ENCODE measurements around the gene SGCA. TPM values are rescaled to one million over a fixed set of nuclear protein-coding genes. Genes with fewer than 3 reads are reported as not detected.
A peak's percentile ranks its signal among the peaks of the same experiment; 100 is the strongest.

SGCA gene
- total and polyA plus RNA-seq, 2 of the 13 experiments (the other 11 are each of a cell fraction or from before 2014, with no cell fraction given), result not detected

DNA sequence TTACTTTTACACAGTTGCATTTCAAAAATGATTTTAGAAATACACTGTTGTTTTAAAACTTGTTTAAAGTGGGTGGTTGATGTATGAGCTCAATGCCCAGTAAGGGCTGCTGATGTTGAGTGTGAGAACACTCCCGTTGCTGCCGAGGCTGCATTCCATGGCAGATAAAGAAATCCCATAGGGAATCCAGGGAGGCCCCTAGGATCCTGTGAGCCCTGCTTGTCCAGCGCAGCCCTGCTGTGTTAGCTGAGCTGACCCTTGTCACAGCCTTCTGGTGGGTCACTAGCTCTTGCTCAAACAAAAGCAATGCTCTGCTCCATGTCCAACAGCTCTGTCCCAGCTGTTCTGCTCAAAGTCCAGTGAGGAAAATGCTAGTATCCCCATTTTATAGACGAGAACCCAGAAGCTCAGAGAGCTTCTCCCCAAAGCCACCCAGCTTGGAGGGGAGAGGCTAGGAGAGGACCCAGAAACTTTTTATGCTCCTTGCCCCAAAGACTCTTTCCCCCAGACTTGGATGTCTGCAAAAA is 54.2 kb downstream of the SGCA start (continued):
- TF ChIP-seq, protein P1, sequence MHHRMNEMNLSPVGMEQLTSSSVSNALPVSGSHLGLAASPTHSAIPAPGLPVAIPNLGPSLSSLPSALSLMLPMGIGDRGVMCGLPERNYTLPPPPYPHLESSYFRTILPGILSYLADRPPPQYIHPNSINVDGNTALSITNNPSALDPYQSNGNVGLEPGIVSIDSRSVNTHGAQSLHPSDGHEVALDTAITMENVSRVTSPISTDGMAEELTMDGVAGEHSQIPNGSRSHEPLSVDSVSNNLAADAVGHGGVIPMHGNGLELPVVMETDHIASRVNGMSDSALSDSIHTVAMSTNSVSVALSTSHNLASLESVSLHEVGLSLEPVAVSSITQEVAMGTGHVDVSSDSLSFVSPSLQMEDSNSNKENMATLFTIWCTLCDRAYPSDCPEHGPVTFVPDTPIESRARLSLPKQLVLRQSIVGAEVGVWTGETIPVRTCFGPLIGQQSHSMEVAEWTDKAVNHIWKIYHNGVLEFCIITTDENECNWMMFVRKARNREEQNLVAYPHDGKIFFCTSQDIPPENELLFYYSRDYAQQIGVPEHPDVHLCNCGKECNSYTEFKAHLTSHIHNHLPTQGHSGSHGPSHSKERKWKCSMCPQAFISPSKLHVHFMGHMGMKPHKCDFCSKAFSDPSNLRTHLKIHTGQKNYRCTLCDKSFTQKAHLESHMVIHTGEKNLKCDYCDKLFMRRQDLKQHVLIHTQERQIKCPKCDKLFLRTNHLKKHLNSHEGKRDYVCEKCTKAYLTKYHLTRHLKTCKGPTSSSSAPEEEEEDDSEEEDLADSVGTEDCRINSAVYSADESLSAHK (CRISPR knock-in tag; IDR thresholded peaks at IDR 0.05; ENCODE audit: borderline replicate concordance), result no peak
- TF ChIP-seq JARID2 (CRISPR knock-in tag; IDR thresholded peaks at IDR 0.05; ENCODE audit: insufficient replicate concordance) (no peak), CHD4 (IDR thresholded peaks at IDR 0.05; ENCODE audit: borderline replicate concordance, low read length) (0 out of 2 replicates have a peak, but pooled peaks have one; percentile 36), ZNF547 (CRISPR knock-in tag; IDR thresholded peaks at IDR 0.05) (no peak), ZNF615 (CRISPR knock-in tag; IDR thresholded peaks at IDR 0.05; ENCODE audit: borderline replicate concordance) (no peak), IRF2 (CRISPR knock-in tag; IDR thresholded peaks at IDR 0.05) (no peak), RAD21 (CRISPR knock-in tag; IDR thresholded peaks at IDR 0.05) (no peak; the same call in 1 of the 2 replicates), ZZZ3 (CRISPR knock-in tag; IDR thresholded peaks at IDR 0.05; ENCODE audit: borderline replicate concordance) (no peak), ZNF207 (IDR thresholded peaks at IDR 0.05; ENCODE audit: borderline replicate concordance) (no peak), KDM5B (CRISPR knock-in tag; IDR thresholded peaks at IDR 0.05; ENCODE audit: borderline replicate concordance) (peak; percentile 52; the same call in 1 of the 2 replicates), PAF1 (CRISPR knock-in tag; IDR thresholded peaks at IDR 0.05) (no peak), MAFF (IDR thresholded peaks at IDR 0.05; ENCODE audit: low read depth, low read length) (no peak), ZNF556 (CRISPR knock-in tag; IDR thresholded peaks at IDR 0.05; ENCODE audit: borderline replicate concordance) (no peak)
- TF ChIP-seq, protein P2, sequence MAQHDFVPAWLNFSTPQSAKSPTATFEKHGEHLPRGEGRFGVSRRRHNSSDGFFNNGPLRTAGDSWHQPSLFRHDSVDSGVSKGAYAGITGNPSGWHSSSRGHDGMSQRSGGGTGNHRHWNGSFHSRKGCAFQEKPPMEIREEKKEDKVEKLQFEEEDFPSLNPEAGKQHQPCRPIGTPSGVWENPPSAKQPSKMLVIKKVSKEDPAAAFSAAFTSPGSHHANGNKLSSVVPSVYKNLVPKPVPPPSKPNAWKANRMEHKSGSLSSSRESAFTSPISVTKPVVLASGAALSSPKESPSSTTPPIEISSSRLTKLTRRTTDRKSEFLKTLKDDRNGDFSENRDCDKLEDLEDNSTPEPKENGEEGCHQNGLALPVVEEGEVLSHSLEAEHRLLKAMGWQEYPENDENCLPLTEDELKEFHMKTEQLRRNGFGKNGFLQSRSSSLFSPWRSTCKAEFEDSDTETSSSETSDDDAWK (CRISPR knock-in tag; IDR thresholded peaks at IDR 0.05), result no peak
- TF ChIP-seq, protein P3, sequence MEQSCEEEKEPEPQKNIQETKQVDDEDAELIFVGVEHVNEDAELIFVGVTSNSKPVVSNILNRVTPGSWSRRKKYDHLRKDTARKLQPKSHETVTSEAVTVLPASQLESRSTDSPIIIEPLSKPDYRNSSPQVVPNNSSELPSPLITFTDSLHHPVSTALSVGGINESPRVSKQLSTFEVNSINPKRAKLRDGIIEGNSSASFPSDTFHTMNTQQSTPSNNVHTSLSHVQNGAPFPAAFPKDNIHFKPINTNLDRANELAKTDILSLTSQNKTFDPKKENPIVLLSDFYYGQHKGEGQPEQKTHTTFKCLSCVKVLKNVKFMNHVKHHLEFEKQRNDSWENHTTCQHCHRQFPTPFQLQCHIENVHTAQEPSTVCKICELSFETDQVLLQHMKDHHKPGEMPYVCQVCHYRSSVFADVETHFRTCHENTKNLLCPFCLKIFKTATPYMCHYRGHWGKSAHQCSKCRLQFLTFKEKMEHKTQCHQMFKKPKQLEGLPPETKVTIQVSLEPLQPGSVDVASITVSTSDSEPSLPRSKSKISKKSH (CRISPR knock-in tag; IDR thresholded peaks at IDR 0.05; ENCODE audit: borderline replicate concordance), result no peak
- TF ChIP-seq, protein P4, sequence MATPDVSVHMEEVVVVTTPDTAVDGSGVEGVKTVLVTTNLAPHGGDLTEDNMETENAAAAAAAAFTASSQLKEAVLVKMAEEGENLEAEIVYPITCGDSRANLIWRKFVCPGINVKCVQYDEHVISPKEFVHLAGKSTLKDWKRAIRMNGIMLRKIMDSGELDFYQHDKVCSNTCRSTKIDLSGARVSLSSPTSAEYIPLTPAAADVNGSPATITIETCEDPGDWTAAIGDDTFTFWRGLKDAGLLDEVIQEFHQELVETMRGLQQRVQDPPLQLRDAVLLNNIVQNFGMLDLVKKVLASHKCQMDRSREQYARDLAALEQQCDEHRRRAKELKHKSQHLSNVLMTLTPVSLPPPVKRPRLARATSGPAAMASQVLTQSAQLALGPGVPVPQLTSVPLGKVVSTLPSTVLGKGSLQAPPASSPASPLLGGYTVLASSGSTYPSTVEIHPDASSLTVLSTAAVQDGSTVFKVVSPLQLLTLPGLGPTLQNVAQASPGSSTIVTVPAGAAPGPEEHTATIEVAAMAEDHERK (CRISPR knock-in tag; IDR thresholded peaks at IDR 0.05; ENCODE audit: low read depth), result no peak
- TF ChIP-seq, protein P5, sequence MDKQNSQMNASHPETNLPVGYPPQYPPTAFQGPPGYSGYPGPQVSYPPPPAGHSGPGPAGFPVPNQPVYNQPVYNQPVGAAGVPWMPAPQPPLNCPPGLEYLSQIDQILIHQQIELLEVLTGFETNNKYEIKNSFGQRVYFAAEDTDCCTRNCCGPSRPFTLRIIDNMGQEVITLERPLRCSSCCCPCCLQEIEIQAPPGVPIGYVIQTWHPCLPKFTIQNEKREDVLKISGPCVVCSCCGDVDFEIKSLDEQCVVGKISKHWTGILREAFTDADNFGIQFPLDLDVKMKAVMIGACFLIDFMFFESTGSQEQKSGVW (CRISPR knock-in tag; IDR thresholded peaks at IDR 0.05; ENCODE audit: borderline replicate concordance), result no peak
- TF ChIP-seq, protein P6, sequence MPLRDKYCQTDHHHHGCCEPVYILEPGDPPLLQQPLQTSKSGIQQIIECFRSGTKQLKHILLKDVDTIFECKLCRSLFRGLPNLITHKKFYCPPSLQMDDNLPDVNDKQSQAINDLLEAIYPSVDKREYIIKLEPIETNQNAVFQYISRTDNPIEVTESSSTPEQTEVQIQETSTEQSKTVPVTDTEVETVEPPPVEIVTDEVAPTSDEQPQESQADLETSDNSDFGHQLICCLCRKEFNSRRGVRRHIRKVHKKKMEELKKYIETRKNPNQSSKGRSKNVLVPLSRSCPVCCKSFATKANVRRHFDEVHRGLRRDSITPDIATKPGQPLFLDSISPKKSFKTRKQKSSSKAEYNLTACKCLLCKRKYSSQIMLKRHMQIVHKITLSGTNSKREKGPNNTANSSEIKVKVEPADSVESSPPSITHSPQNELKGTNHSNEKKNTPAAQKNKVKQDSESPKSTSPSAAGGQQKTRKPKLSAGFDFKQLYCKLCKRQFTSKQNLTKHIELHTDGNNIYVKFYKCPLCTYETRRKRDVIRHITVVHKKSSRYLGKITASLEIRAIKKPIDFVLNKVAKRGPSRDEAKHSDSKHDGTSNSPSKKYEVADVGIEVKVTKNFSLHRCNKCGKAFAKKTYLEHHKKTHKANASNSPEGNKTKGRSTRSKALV (CRISPR knock-in tag; IDR thresholded peaks at IDR 0.05), result no peak
- TF ChIP-seq, protein P7, sequence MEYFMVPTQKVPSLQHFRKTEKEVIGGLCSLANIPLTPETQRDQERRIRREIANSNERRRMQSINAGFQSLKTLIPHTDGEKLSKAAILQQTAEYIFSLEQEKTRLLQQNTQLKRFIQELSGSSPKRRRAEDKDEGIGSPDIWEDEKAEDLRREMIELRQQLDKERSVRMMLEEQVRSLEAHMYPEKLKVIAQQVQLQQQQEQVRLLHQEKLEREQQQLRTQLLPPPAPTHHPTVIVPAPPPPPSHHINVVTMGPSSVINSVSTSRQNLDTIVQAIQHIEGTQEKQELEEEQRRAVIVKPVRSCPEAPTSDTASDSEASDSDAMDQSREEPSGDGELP (IDR thresholded peaks at IDR 0.05; ENCODE audit: borderline replicate concordance, low read depth), result peak; percentile 90
